GM23248 (cell line): ENCODE results near the gene APBA2. TPM values are rescaled to one million over a fixed set of nuclear protein-coding genes. Genes with fewer than 3 reads are reported as not detected.

ENCODE experiments used
- DNase-seq: peaks from one replicate; pipeline ENCODE4 v3.0.0-alpha.2; 2015
- H2AFZ ChIP-seq: fragments of 200-600 bp; sonication (generic); 2 replicates; pipeline ENCODE4 v1.6.1; 2016; ENCODE audit warnings: antibody characterized with exemption
- H3F3A ChIP-seq: fragments of 200-600 bp; sonication (generic); 2 replicates; pipeline ENCODE4 v1.6.1; 2016; ENCODE audit warnings: mild to moderate bottlenecking, antibody characterized with exemption, mixed run types; ENCODE audit not compliant: insufficient read depth
- H3K27ac ChIP-seq: fragments of 200-600 bp; sonication (generic); 2 replicates; pipeline ENCODE4 v1.5.1; 2016; ENCODE audit warnings: mild to moderate bottlenecking
- H3K27me3 ChIP-seq: fragments of 200-600 bp; sonication (generic); replicated peaks from 2 replicates; pipeline ENCODE4 v1.6.1; 2016; ENCODE audit warnings: mild to moderate bottlenecking; ENCODE audit not compliant: insufficient read depth
- H3K36me3 ChIP-seq: fragments of 200-600 bp; sonication (generic); 2 replicates; pipeline ENCODE4 v1.6.1; 2016; ENCODE audit warnings: low read depth, mild to moderate bottlenecking
- H3K4me1 ChIP-seq: fragments of 200-600 bp; sonication (generic); 2 replicates; pipeline ENCODE4 v1.6.1; 2016; ENCODE audit warnings: mild to moderate bottlenecking; ENCODE audit not compliant: insufficient read depth
- H3K4me2 ChIP-seq: fragments of 200-600 bp; sonication (generic); one replicate; pipeline ENCODE4 v1.6.1; 2016; ENCODE audit warnings: mild to moderate bottlenecking; ENCODE audit not compliant: unreplicated experiment
- H3K4me3 ChIP-seq: fragments of 200-600 bp; sonication (generic); 2 replicates; pipeline ENCODE4 v1.5.1; 2016; ENCODE audit warnings: mild to moderate bottlenecking
- H3K79me2 ChIP-seq: fragments of 200-600 bp; sonication (generic); 2 replicates; pipeline ENCODE4 v1.6.1; 2016; ENCODE audit warnings: mild to moderate bottlenecking; ENCODE audit not compliant: insufficient read depth
- H3K9ac ChIP-seq: fragments of 200-600 bp; sonication (generic); 2 replicates; pipeline ENCODE4 v1.6.1; 2016; ENCODE audit warnings: mild to moderate bottlenecking
- H3K9me2 ChIP-seq: fragments of 200-600 bp; sonication (generic); 2 replicates; pipeline ENCODE4 v1.6.1; 2016; ENCODE audit warnings: mixed run types, mild to moderate bottlenecking, moderate library complexity; ENCODE audit not compliant: insufficient read depth
- H3K9me3 ChIP-seq: fragments of 200-600 bp; sonication (generic); one replicate; pipeline ENCODE4 v1.6.1; 2017; ENCODE audit warnings: low read depth
- H4K20me1 ChIP-seq: fragments of 200-600 bp; sonication (generic); 2 replicates; pipeline ENCODE4 v1.6.0; 2016; ENCODE audit not compliant: insufficient read depth
- EZH2 ChIP-seq: fragments of 200-600 bp; sonication (generic); IDR thresholded peaks from 2 replicates; pipeline ENCODE4 v1.6.1; 2018; ENCODE audit warnings: antibody characterized with exemption, mild to moderate bottlenecking; ENCODE audit not compliant: insufficient read depth, poor library complexity, severe bottlenecking
- EZH2phosphoT487 ChIP-seq: fragments of 200-600 bp; sonication (generic); IDR thresholded peaks from 2 replicates; pipeline ENCODE4 v1.6.1; 2018; ENCODE audit warnings: antibody characterized with exemption, moderate library complexity, mild to moderate bottlenecking, low read depth; ENCODE audit not compliant: insufficient read depth
- WGBS, 2 experiments: methylation state at CpG; one replicate each; pipeline ENCODE4 v1.1.6; 2015 to 2017; ENCODE audit warnings: low lambda C conversion rate in 2 of 2, low coverage in 1 of 2; ENCODE audit errors: missing lambda C conversion rate in 2 of 2; 5-methylcytosine and 5-hydroxymethylcytosine counted together
- in situ Hi-C: fragments of 300-500 bp; cut with MboI; formaldehyde crosslinking; loops from 2 replicates; pipeline ENCODE4 v1.15.0; 2020
- polyA plus RNA-seq: library from polyadenylated mRNA; unstranded; fragments of >200 nt; fragmentation: Nextera tagmentation; extraction: Ambion mirVana; gene quantifications from 2 replicates; pipeline ENCODE4 v1.2.1, GENCODE V29; 2016
- total RNA-seq: library from RNA; depleted of rRNA; stranded (reverse); fragments of >200 nt; shearing (Covaris generic); gene quantifications from 2 replicates; pipeline ENCODE4 v1.2.3, GENCODE V29; 2014

The APBA2 gene
- total and polyA plus RNA-seq, 2 experiments from 2014 or later: 0.23 to 0.65 TPM

GRCh38 chr15:28921919-28922706 lies 36.3 kb downstream of the APBA2 start:
- no peaks in the 10 kb centered on the region for H3K9me3 ChIP-seq
- no peak overlapping the region for H3K27ac ChIP-seq
- H3K36me3 ChIP-seq: no peaks in the 10 kb centered on the region
- H4K20me1 ChIP-seq: no peaks in the 10 kb centered on the region
- no peaks in the 10 kb centered on the region for H3F3A ChIP-seq
- peaks cover 9% of the 10 kb centered on the region for H3K27me3 ChIP-seq
- no peak overlapping the region for H3K4me3 ChIP-seq
- in situ Hi-C loops: no loop called here
- H3K9ac ChIP-seq: no peak overlapping the region
- TF ChIP-seq EZH2phosphoT487: no peak
- no peak for TF ChIP-seq EZH2
- no peak for DNase-seq
- H3K4me2 ChIP-seq: no peak overlapping the region
- H3K4me1 ChIP-seq: no peaks in the 10 kb centered on the region
- no peak overlapping the region for H2AFZ ChIP-seq
- no peaks in the 10 kb centered on the region for H3K79me2 ChIP-seq
- no peaks in the 10 kb centered on the region for H3K9me2 ChIP-seq
- WGBS, 2 experiments: 27% methylated on average over 11 to 12 of the region's 12 CpGs

- WGBS, 2 experiments: 24 to 37% methylated on average over 3 to 5 of the region's 5 CpGs
- Histone ChIP-seq H3K79me2 (no peaks in the 10 kb centered on the region), H3F3A (no peaks in the 10 kb centered on the region), H3K27ac (no peak overlapping the region), H3K4me2 (no peak overlapping the region), H3K9me2 (no peaks in the 10 kb centered on the region), H3K36me3 (no peaks in the 10 kb centered on the region), H3K9me3 (no peaks in the 10 kb centered on the region), H3K4me1 (no peaks in the 10 kb centered on the region), H4K20me1 (no peaks in the 10 kb centered on the region), H3K27me3 (peaks cover 5% of the 10 kb centered on the region; the same call in 1 of the 2 replicates), H3K4me3 (no peak overlapping the region), H2AFZ (no peak overlapping the region), H3K9ac (no peak overlapping the region)
- TF ChIP-seq EZH2: no peak
- TF ChIP-seq EZH2phosphoT487: no peak
- DNase-seq: no peak
- in situ Hi-C loops: no loop called here
These were observed 36.9 kb downstream of the APBA2 start for GRCh38 chr15:28922707-28923012.

- no peaks in the 10 kb centered on the region for H3K79me2 ChIP-seq
- DNase-seq: no peak
- no peaks in the 10 kb centered on the region for H3K36me3 ChIP-seq
- no peak for TF ChIP-seq EZH2phosphoT487
- TF ChIP-seq EZH2: no peak
- no peak overlapping the region for H3K4me3 ChIP-seq
- H3K9me3 ChIP-seq: no peaks in the 10 kb centered on the region
- peaks cover 5% of the 10 kb centered on the region; the same call in 1 of the 2 replicates for H3K27me3 ChIP-seq
- H3K9me2 ChIP-seq: no peaks in the 10 kb centered on the region
- no peaks in the 10 kb centered on the region for H4K20me1 ChIP-seq
- H3F3A ChIP-seq: no peaks in the 10 kb centered on the region
- H2AFZ ChIP-seq: no peak overlapping the region
- in situ Hi-C loops: no loop called here
- H3K9ac ChIP-seq: no peak overlapping the region
- H3K27ac ChIP-seq: no peak overlapping the region
- 20 to 22% methylated on average over 8 of the region's 8 CpGs for WGBS, 2 experiments
- H3K4me1 ChIP-seq: no peaks in the 10 kb centered on the region
- H3K4me2 ChIP-seq: no peak overlapping the region
These were observed 38.0 kb downstream of the APBA2 start for GRCh38 chr15:28923726-28924280.

GRCh38 chr15:28927043-28927442 lies 41.3 kb downstream of the APBA2 start:
- no peak overlapping the region for H2AFZ ChIP-seq
- no peak overlapping the region for H3K27ac ChIP-seq
- DNase-seq: no peak
- no peaks in the 10 kb centered on the region for H4K20me1 ChIP-seq
- no peaks in the 10 kb centered on the region for H3F3A ChIP-seq
- H3K4me2 ChIP-seq: no peak overlapping the region
- no peak for TF ChIP-seq EZH2
- no peak for TF ChIP-seq EZH2phosphoT487
- H3K79me2 ChIP-seq: no peaks in the 10 kb centered on the region
- H3K27me3 ChIP-seq: no peaks in the 10 kb centered on the region
- H3K9me3 ChIP-seq: no peaks in the 10 kb centered on the region
- no peak overlapping the region for H3K4me3 ChIP-seq
- no peak overlapping the region for H3K9ac ChIP-seq
- H3K36me3 ChIP-seq: no peaks in the 10 kb centered on the region
- in situ Hi-C loops: no loop called here
- WGBS, 2 experiments: 60 to 75% methylated on average over 5 of the region's 5 CpGs
- no peaks in the 10 kb centered on the region for H3K4me1 ChIP-seq
- H3K9me2 ChIP-seq: no peaks in the 10 kb centered on the region
